Activated effector memory CD4-positive, alpha-beta T cell treated with Interleukin-2 at 50 U/mL for 16 hours (primary cell): ENCODE data around the gene CACNA1C.

Experiments
- DNase-seq: peaks from one replicate; pipeline ENCODE4 v3.0.0-alpha.2; 2020

CACNA1C gene

GRCh38 chr12:2618291-2618995 is 565.7 kb downstream of the CACNA1C start:
- DNase-seq: no peak

GRCh38 chr12:2619136-2619535 is 566.3 kb downstream of the CACNA1C start:
- DNase-seq: no peak

GRCh38 chr12:2622460-2622859 is 569.7 kb downstream of the CACNA1C start:
- DNase-seq: no peak

- DNase-seq: no peak
Observed at GRCh38 chr12:2623472-2623871, 570.7 kb downstream of the CACNA1C start.

- no peak for DNase-seq
Observed at GRCh38 chr12:2624543-2625288, 571.9 kb downstream of the CACNA1C start.

GRCh38 chr12:2625289-2625612 is 572.5 kb downstream of the CACNA1C start:
- DNase-seq: no peak

- no peak for DNase-seq
Observed at GRCh38 chr12:2627076-2627834, 574.5 kb downstream of the CACNA1C start.

GRCh38 chr12:2627835-2628191 is 575.0 kb downstream of the CACNA1C start:
- no peak for DNase-seq

GRCh38 chr12:2628401-2628800 is 575.6 kb downstream of the CACNA1C start:
- no peak for DNase-seq

GRCh38 chr12:2629051-2629450 is 576.3 kb downstream of the CACNA1C start:
- no peak for DNase-seq

GRCh38 chr12:2631653-2632350 is 579.0 kb downstream of the CACNA1C start:
- DNase-seq: no peak

- no peak for DNase-seq
Observed at GRCh38 chr12:2633176-2633824, 580.5 kb downstream of the CACNA1C start.

- DNase-seq: no peak
Observed at GRCh38 chr12:2633825-2634200, 581.0 kb downstream of the CACNA1C start.

GRCh38 chr12:2634471-2634870 is 581.7 kb downstream of the CACNA1C start:
- no peak for DNase-seq

- no peak for DNase-seq
Observed at GRCh38 chr12:2636741-2637340, 584.1 kb downstream of the CACNA1C start.

GRCh38 chr12:2637371-2637770 is 584.6 kb downstream of the CACNA1C start:
- no peak for DNase-seq

- no peak for DNase-seq
Observed at GRCh38 chr12:2638273-2639019, 585.7 kb downstream of the CACNA1C start.

GRCh38 chr12:2639020-2639298 is 586.2 kb downstream of the CACNA1C start:
- DNase-seq: no peak

- no peak for DNase-seq
Observed at GRCh38 chr12:2640281-2640680, 587.5 kb downstream of the CACNA1C start.

GRCh38 chr12:2640709-2641108 is 587.9 kb downstream of the CACNA1C start:
- no peak for DNase-seq

GRCh38 chr12:2641207-2641606 is 588.4 kb downstream of the CACNA1C start:
- DNase-seq: no peak

- no peak for DNase-seq
Observed at GRCh38 chr12:2641761-2642160, 589.0 kb downstream of the CACNA1C start.
